GM19455 (cell line): ENCODE results near the gene KIR3DL3.
"Not testable (repeated sequence)": the region's sequence is repeated elsewhere in the genome, so short reads cannot be mapped to it uniquely, and the experiment has no call there.

ENCODE experiments used
- ATAC-seq: cut with Tn5 transposase; IDR thresholded peaks from one replicate; pipeline ENCODE4 v1.9.1; 2021; ENCODE audit not compliant: unreplicated experiment

The KIR3DL3 gene

DNA sequence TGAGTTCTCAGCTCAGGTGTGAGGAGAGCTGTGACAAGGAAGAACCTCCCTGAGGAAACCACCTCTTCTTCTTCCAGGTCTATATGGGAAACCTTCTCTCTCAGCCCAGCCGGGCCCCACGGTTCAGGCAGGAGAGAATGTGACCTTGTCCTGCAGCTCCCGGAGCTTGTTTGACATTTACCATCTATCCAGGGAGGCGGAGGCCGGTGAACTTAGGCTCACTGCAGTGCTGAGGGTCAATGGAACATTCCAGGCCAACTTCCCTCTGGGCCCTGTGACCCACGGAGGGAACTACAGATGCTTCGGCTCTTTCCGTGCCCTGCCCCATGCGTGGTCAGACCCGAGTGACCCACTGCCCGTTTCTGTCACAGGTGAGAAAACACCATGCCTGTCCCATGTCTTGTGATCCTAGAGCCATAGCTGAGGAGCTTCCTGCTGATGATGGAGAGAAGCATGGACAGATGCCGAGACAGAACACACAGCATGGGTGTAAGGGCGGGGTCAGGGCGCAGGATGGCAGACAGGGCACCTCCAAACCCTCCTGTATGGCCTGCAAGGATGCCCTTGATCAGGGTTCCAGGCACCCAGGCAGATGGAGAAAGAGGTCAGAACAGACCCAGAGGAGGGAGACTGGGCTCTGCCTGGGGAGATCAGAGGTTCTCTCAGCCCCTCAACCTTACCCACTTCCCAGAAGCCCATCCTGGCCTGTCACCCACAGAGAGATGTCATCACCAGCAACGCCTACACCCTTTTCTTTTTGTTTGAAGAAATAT is 5.4 kb downstream of the KIR3DL3 start:
- no peak for ATAC-seq

DNA sequence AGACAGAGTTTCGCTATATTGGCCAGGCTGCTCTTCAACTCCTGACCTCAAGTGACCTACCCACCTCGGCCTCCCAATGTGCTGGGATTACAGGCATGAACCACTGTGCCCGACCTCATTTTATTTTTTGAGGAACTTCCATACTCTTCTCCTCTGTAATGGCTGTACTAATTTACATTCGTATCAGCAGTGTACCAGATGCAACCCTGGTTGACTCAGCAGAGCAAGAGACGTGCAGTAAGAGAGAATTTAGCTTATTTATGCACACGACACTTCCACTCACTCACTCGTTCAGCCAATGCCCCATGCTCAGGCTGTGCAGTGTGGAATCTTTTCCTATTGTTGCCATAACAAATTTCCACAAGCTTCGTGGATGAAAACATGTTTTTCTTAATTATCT is 6.9 kb downstream of the KIR3DL3 start:
- ATAC-seq: no peak

DNA sequence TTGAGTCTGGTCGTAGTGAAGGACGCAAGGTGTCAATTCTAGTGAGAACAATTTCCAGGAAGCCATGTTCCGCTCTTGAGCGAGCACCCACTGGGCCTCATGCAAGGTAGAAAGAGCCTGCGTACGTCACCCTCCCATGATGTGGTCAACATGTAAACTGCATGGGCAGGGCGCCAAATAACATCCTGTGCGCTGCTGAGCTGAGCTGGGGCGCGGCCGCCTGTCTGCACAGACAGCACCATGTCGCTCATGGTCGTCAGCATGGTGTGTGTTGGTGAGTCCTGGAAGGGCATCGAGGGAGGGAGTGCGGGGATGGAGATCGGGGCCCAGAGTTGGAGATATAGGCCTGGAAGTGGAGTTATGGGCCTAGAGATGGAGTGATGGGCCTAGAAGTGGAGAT is 14.1 kb downstream of the KIR3DL3 start, which contains the start of gene KIR2DL3:
KIR2DL3 (plus strand) TSS at position 208 of the 400 bp plus-strand sequence; CDS start at position 241, 33 bp downstream.
- not testable (repeated sequence) for ATAC-seq

DNA sequence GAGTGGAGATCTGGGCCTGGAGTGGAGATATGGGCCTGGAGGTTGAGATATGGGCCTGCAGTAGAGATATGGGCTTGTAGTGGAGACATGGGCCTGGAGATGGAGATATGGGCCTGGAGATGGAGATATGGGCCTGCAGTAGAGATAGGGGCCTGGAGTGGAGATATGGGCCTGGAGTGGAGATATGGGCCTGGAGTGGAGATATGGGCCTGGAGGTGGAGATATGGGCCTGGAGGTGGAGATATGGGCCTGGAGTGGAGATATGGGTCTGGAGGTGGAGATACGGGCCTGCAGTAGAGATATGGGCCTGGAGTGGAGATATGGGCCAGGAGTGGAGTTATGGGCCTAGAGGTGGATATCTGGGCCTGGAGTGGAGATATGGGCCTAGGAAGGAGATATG is 14.5 kb downstream of the KIR3DL3 start:
- ATAC-seq: no peak

DNA sequence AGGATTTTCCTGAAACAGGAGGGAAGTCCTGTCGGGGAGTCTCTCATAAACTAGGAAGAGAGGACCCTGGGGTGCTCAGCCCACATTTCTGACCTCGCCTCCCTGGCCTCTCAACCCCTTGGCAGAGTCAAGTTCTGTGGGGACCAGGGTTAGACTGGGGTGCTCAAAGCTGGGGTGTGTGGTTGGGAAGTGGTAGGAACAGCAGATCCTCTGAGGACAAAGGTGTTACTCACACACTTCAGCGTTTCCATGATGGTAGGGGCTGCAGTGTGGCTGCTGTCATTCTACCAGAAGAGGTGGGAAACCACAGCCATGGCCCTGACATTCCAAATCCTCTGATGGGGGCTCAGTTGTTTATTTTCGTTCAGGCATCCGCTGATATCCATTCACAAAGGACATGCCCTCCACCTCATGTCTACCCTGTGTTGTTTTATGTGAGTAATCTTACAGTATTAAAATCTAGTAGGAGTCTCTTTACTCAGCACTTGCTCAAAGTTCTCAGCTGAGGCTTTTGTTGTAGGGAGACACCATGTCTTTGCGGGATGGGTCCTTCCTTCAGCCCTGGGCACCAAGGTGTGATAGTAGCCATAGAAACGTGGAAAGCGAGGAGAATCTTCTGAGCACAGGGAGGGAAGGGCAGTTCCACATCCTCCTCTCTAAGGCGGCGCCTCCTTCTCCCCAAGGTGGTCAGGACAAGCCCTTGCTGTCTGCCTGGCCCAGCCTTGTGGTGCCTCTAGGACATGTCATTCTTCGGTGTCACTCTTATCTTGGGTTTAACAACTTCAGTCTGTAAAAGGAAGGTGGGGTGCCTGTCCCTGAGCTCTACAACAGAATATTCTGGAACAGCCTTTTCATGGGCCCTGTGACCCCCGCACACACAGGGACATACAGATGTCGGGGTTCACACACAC is 15.6 kb downstream of the KIR3DL3 start:
- no peak for ATAC-seq

DNA sequence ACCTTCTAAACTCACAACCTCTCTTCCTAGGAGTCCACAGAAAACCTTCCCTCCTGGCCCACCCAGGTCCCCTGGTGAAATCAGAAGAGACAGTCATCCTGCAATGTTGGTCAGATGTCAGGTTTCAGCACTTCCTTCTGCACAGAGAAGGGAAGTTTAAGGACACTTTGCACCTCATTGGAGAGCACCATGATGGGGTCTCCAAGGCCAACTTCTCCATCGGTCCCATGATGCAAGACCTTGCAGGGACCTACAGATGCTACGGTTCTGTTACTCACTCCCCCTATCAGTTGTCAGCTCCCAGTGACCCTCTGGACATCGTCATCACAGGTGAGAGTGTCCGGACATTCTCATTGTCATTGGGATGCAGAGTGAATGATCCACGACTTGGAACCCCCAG is 17.7 kb downstream of the KIR3DL3 start:
- not testable (repeated sequence) for ATAC-seq

DNA sequence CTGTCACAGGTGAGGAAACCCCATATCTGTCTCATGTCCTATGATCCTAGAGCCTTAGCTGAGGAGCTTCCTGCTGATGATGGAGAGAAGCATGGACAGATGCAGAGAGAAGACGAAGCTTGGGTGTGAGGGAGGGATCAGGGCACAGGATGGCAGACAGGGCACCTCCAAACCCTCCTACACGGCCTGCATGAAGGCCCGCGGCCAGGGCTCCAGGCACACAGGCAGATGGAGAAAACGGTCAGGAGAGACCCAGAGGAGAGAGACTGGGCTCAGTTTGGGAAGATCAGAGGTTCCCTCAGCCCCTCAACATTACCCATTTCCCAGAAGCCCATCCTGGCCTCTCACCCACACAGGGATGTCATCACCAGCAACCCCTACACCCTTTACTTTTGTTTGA is 19.8 kb downstream of the KIR3DL3 start:
- ATAC-seq: not testable (repeated sequence)

DNA sequence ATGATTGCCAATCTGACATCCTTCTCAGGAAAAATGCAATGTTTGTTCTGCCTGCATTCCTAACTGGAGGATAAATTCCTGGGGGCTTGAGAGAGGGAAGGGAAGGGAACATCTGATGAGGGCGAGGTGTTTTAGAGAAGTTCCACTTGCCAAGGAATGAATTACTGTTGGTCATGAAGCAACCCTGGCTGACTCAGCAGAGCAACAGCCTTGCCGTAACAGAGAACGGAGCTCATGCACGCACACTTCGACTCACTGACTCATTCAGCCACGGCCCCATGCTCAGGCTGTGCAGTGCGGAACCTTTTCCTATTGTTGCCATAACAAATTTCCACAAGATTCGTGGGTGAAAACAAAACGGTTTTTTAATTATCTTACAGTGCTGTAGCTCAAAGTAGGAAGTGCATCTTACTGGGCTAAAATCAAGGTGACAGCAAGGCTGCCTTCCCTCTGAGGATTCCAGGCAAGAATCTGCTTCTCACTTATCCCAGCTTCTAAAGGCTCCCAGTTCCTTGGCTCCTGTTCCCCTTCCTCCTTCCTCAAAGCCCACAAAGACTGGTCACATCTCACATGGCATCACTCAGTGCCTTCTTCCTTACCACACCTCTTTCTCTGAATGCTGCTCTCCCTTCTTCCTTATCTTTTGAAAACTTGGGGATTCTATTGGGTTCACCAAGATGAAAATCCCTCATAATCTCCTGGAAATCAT is 23.5 kb downstream of the KIR3DL3 start:
- not testable (repeated sequence) for ATAC-seq

DNA sequence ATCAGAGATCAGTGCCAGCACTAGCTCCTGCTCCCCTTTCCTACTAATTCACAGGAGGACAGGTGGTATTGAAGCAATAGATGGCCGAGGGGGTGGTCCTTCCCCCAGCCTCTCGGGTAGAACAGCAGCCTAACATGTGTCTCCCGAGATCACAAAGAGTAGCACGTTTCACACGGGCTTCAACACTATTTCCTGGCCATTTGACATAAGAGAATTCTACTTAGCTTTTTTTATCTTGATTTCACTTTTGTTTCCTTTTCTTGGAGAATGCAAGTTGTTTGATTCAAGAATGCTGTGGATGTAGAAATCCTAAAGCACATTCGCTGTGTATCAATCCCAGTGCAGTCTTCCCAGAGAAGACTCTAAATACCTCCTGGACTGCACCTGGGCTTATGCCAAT is 26.0 kb downstream of the KIR3DL3 start:
- ATAC-seq: not testable (repeated sequence)

DNA sequence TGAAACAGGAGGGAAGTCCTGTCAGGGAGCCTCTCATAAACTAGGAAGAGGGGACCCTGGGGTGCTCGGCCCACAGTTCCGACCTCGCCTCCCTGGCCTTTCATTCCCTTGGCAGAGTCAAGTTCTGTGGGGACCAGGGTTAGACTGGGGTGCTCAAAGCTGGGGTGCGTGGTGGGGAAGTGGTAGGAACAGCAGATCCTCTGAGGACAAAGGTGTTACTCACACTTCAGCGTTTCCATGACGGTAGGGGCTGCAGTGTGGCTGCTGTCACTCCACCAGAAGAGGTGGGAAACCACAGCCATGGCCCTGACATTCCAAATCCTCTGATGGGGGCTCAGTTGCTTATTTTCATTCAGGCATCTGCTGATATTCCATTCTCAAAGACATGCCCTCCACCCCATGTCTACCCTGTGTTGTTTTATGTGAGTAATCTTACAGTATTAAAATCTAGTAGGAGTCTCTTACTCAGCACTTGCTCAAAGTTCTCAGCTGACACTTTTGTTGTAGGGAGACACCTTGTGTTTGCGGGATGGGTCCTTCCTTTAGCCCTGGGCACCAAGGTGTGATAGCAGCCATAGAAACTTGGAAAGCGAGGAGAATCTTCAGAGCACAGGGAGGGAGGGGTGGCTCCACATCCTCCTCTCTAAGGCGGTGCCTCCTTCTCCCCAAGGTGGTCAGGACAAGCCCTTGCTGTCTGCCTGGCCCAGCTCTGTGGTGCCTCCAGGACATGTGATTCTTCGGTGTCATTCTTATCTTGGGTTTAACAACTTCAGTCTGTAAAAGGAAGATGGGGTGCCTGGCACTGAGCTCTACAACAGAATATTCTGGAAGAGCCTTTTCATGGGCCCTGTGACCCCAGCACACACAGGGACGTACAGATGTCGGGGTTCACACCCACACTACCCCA is 32.2 kb downstream of the KIR3DL3 start:
- not testable (repeated sequence) for ATAC-seq

DNA sequence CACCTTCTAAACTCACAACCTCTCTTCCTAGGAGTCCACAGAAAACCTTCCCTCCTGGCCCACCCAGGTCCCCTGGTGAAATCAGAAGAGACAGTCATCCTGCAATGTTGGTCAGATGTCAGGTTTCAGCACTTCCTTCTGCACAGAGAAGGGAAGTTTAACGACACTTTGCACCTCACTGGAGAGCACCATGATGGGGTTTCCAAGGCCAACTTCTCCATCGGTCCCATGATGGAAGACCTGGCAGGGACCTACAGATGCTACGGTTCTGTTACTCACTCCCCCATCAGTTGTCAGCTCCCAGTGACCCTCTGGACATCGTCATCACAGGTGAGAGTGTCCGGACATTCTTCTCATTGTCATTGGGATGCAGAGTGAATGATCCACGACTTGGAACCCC is 34.3 kb downstream of the KIR3DL3 start:
- not testable (repeated sequence) for ATAC-seq

DNA sequence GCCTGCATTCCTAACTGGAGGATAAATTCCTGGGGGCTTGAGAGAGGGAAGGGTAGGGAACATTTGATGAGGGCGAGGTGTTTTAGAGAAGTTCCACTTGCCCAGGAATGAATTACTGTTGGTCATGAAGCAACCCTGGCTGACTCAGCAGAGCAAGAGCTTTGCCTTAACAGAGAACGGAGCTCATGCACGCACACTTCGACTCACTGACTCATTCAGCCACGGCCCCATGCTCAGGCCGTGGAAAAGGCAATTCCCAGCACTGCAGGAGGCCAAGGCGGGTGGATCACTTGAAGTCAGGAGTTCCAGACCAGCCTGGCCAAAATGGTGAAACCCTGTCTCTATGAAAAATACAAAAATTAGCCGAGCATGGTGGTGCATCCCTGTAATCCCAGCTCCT is 40.0 kb downstream of the KIR3DL3 start:
- not testable (repeated sequence) for ATAC-seq

DNA sequence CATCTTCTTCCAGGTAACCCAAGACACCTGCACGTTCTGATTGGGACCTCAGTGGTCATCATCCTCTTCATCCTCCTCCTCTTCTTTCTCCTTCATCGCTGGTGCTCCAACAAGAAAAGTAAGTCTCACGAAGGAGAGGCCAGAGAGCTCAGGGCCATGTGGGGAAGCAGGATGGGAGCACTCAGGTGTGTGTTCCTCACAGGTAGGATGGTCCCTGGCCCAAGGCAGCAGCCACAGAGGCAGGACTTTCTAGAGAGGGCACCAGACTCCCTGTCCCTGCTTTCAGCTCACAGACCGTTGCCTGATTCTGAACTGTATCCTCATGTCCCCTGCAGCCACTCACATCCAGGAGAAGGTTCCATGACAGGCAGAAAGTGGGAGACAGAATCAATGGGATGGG is 42.2 kb downstream of the KIR3DL3 start:
- ATAC-seq: not testable (repeated sequence)

DNA sequence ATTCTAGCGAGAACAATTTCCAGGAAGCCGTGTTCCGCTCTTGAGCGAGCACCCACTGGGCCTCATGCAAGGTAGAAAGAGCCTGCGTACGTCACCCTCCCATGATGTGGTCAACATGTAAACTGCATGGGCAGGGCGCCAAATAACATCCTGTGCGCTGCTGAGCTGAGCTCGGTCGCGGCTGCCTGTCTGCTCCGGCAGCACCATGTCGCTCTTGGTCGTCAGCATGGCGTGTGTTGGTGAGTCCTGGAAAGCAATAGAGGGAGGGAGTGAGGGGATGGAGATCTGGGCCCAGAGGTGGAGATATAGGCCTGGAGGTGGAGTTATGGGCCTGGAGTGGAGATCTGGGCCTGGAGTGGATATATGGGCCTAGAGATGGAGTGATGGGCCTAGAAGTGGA is 45.4 kb downstream of the KIR3DL3 start, which contains the start of gene KIR2DL1:
KIR2DL1 (plus strand) TSS at position 148 of the 400 bp plus-strand sequence; CDS start at position 206, 58 bp downstream.
- ATAC-seq: not testable (repeated sequence)

DNA sequence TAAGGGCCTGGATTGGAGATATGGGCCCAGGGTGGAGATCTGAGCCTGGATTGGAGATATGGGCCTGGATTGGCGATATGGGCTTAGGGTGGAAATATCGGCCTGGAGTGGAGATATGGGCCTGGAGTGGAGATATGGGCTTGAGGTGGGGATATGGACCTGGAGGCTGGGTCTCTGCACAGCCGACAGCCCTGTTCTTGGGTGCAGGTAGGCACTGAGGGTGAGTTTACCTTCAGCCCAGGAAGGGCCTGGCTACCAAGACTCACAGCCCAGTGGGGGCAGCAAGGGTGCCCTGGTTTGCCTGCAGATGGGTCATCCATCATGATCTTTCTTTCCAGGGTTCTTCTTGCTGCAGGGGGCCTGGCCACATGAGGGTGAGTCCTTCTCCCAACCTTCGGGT is 46.3 kb downstream of the KIR3DL3 start:
- ATAC-seq: not testable (repeated sequence)

DNA sequence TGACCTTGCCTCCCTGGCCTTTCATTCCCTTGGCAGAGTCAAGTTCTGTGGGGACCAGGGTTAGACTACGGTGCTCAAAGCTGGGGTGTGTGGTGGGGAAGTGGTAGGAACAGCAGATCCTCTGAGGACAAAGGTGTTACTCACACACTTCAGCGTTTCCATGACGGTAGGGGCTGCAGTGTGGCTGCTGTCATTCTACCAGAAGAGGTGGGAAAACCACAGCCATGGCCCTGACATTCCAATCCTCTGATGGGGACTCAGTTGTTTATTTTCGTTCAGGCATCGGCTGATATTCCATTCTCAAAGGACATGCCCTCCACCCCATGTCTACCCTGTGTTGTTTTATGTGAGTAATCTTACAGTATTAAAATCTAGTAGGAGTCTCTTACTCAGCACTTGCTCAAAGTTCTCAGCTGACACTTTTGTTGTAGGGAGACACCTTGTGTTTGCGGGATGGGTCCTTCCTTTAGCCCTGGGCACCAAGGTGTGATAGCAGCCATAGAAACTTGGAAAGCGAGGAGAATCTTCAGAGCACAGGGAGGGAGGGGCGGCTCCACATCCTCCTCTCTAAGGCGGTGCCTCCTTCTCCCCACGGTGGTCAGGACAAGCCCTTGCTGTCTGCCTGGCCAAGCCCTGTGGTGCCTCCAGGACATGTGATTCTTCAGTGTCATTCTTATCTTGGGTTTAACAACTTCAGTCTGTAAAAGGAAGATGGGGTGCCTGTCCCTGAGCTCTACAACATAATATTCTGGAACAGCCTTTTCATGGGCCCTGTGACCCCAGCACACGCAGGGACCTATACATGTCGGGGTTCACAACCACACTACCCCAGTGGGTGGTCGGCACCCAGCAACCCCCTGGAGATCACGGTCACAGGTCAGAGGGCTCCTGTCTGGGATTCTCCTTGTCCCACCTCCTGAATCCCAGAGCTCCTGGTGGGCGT is 47.0 kb downstream of the KIR3DL3 start:
- ATAC-seq: not testable (repeated sequence)

DNA sequence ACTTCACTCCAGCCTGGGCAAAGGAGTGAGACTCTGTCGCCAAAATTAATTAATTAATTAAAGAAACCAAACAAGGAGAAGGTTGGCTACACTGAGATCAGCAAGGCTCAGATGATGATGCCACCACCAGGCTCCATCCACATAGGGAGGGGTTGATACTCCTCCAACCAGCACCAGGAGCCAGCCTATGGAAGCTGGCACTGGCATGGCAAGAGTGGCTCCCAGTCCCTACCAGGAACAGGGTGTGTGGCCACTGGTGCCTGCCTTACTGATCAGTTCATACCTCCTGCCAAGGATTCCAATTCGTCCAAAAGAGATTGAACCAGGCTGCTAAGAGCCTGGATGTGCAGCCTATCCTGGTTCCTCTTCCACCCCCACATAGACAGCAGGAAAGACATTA is 48.4 kb downstream of the KIR3DL3 start:
- not testable (repeated sequence) for ATAC-seq

DNA sequence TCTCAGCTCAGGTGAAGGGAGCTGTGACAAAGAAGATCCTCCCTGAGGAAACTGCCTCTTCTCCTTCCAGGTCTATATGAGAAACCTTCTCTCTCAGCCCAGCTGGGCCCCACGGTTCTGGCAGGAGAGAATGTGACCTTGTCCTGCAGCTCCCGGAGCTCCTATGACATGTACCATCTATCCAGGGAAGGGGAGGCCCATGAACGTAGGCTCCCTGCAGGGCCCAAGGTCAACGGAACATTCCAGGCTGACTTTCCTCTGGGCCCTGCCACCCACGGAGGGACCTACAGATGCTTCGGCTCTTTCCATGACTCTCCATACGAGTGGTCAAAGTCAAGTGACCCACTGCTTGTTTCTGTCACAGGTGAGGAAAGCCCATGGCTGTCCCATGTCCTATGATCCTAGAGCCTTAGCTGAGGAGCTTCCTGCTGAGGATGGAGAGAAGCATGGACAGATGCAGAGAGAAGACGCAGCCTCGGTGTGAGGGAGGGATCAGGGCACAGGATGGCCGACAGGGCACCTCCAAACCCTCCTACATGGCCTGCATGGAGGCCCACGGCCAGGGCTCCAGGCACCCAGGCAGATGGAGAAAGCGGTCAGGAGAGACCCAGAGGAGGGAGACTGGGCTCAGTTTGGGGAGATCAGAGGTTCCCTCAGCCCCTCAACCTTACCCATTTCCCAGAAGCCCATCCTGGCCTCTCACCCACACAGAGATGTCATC is 51.0 kb downstream of the KIR3DL3 start:
- ATAC-seq: not testable (repeated sequence)
